ENCODE data around the gene ADAMTS17.

- TF ChIP-seq POLR2A (IDR thresholded peaks at IDR 0.05; ENCODE audit: extremely low read depth, insufficient read length) (no peak), CTCF (IDR thresholded peaks at IDR 0.05; ENCODE audit: low read depth, low read length) (no peak), MYC (IDR thresholded peaks at IDR 0.05; ENCODE audit: low read depth, low read length) (no peak), MAX (IDR thresholded peaks at IDR 0.05; ENCODE audit: low read depth, low read length) (no peak)
Observed at GRCh38 chr15:100174904-100175275, 166.9 kb downstream of the ADAMTS17 start.
